Measurements from ENCODE around the gene ZNF492. TPM values are rescaled to one million over a fixed set of nuclear protein-coding genes. Genes with fewer than 3 reads are reported as not detected.

ZNF492 gene
- total RNA-seq, 1 experiment from 2014 or later: not detected

DNA sequence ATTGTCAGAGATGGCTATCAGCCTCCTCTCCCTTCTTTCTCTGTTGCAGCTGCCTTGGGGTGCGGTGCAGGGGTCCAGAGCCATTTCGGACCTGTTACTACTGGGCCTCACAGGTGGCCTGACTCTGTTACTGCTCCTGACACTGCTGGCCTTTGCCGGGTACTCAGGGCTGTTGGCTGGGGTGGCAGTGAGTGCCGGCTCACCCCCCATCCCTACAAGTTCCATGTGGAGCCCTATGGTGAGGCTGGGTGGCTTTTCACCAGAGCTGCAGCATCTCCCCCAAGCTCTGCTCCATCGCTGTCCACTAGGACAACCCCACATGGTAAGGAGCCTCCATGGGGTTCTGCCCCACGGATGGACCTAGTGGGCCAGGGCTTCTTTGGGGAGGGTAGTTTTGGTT, 13.7 kb upstream of the ZNF492 start:
- CTCF ChIA-PET: no interaction called here
- H3K4me3 ChIP-seq (ENCODE audit: low read depth, low read length, poor library complexity, severe bottlenecking): no peak overlapping the region
- no peaks in the 10 kb centered on the region for H3K27me3 ChIP-seq (replicated peaks; ENCODE audit: insufficient read depth, low read depth, low read length, poor library complexity)
- no peak overlapping the region for H3K27ac ChIP-seq (ENCODE audit: low read depth, low read length, poor library complexity, severe bottlenecking)
- H3K36me3 ChIP-seq (ENCODE audit: insufficient read depth, low read length, poor library complexity, severe bottlenecking): no peaks in the 10 kb centered on the region
- POLR2A ChIA-PET (ENCODE audit: low non-redundant PET): no interaction called here
- TF ChIP-seq EZH2 (IDR thresholded peaks at IDR 0.05; ENCODE audit: borderline replicate concordance, low read depth, low read length, poor library complexity, severe bottlenecking) (no peak), CTCF (conservative IDR thresholded peaks at IDR 0.05; ENCODE audit: low read depth, low read length) (no peak)
- intact Hi-C loops (cut with micrococcal nuclease; ENCODE audit: unreplicated experiment): no loop called here
- no TSS peak for BruUV-seq (replicated peaks)
- no peak for DNase-seq (ENCODE audit: low spot score)
- no peaks in the 10 kb centered on the region for H3K4me1 ChIP-seq (ENCODE audit: insufficient read depth, low read length, poor library complexity, severe bottlenecking)
- peaks cover 36% of the 10 kb centered on the region for H3K9me3 ChIP-seq (ENCODE audit: low read depth, low read length, poor library complexity, severe bottlenecking)

DNA sequence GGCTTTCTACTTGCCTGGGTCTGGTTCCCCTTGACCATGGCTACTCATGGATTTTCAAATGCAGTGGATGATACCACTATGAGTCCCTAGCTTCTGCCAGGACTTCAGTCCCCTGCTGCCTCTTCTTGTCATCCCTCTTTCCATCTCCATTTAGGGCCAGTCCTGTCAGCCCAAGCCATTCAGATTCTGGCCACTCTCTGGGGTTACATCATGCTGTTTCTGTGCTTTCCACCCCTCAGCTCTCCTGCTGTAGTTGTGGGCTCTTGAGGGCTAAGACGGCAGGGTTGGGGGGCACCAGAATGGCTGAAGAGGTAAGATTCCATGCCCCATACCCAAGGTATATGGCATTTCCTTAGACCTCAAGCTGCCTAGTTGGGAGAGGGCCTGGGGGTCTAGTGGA, 13.2 kb upstream of the ZNF492 start:
- no peak for DNase-seq (ENCODE audit: low spot score)
- Histone ChIP-seq H3K4me1 (ENCODE audit: insufficient read depth, low read length, poor library complexity, severe bottlenecking) (no peaks in the 10 kb centered on the region), H3K9me3 (ENCODE audit: low read depth, low read length, poor library complexity, severe bottlenecking) (peaks cover 42% of the 10 kb centered on the region), H3K4me3 (ENCODE audit: low read depth, low read length, poor library complexity, severe bottlenecking) (no peak overlapping the region), H3K36me3 (ENCODE audit: insufficient read depth, low read length, poor library complexity, severe bottlenecking) (no peaks in the 10 kb centered on the region), H3K27me3 (replicated peaks; ENCODE audit: insufficient read depth, low read depth, low read length, poor library complexity) (no peaks in the 10 kb centered on the region), H3K27ac (ENCODE audit: low read depth, low read length, poor library complexity, severe bottlenecking) (no peak overlapping the region)
- no TSS peak for BruUV-seq (replicated peaks)
- CTCF ChIA-PET: no interaction called here
- intact Hi-C loops (cut with micrococcal nuclease; ENCODE audit: unreplicated experiment): no loop called here
- TF ChIP-seq CTCF (conservative IDR thresholded peaks at IDR 0.05; ENCODE audit: low read depth, low read length): no peak
- POLR2A ChIA-PET (ENCODE audit: low non-redundant PET): no interaction called here

DNA sequence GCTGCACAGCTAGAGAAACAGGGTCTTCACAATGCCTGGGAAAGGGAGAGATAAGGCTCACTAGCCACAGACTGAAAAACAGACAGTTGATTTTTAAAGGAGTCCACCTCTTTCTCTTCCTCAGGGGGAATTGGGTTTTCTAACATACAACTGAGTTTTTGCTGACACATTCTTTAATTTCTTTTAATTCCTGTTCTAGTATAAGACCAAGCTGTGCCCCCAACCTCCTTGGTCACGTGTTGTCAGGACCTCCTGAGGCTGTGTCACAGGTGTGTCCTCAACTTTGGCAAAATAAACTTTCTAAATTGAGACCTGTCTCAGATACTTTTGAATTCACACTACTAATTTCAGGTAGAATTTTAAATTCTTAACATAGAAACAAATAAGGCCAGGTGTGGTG, 12.1 kb upstream of the ZNF492 start:
- BruUV-seq (replicated peaks): no TSS peak
- no peak overlapping the region for H3K27ac ChIP-seq (ENCODE audit: low read depth, low read length, poor library complexity, severe bottlenecking)
- H3K9me3 ChIP-seq (ENCODE audit: low read depth, low read length, poor library complexity, severe bottlenecking): peaks cover 39% of the 10 kb centered on the region
- H3K36me3 ChIP-seq (ENCODE audit: insufficient read depth, low read length, poor library complexity, severe bottlenecking): no peaks in the 10 kb centered on the region
- POLR2A ChIA-PET (ENCODE audit: low non-redundant PET): no interaction called here
- no peak overlapping the region for H3K4me3 ChIP-seq (ENCODE audit: low read depth, low read length, poor library complexity, severe bottlenecking)
- H3K27me3 ChIP-seq (replicated peaks; ENCODE audit: insufficient read depth, low read depth, low read length, poor library complexity): no peaks in the 10 kb centered on the region
- H3K4me1 ChIP-seq (ENCODE audit: insufficient read depth, low read length, poor library complexity, severe bottlenecking): no peaks in the 10 kb centered on the region
- intact Hi-C loops (cut with micrococcal nuclease; ENCODE audit: unreplicated experiment): no loop called here
- no peak for DNase-seq (ENCODE audit: low spot score)
- CTCF ChIA-PET: no interaction called here
- TF ChIP-seq CTCF (conservative IDR thresholded peaks at IDR 0.05; ENCODE audit: low read depth, low read length) (no peak), EZH2 (IDR thresholded peaks at IDR 0.05; ENCODE audit: borderline replicate concordance, low read depth, low read length, poor library complexity, severe bottlenecking) (no peak)
